Esophagus muscularis mucosa (tissue), 4 donors: ENCODE data around the gene DPYD. TPM values are rescaled to one million over a fixed set of nuclear protein-coding genes. Genes with fewer than 3 reads are reported as not detected.

Source experiments
- DNase-seq: peaks from one replicate; pipeline ENCODE4 v3.0.0-alpha.2; 2017; ENCODE audit errors: extremely low spot score
- H3K27ac ChIP-seq, 4 donors: fragments of 200-600 bp; sonication (generic); replicated peaks in 1 of 4; 1 replicate in 3 of 4; 2 replicates in 1 of 4; pipeline ENCODE4 v1.5.1; 2016 to 2019; ENCODE audit warnings: mild to moderate bottlenecking in 1 of 4
- H3K27me3 ChIP-seq, 4 donors: fragments of 200-600 bp; sonication (generic); one replicate each; pipeline versions ENCODE4 v1.5.1 to v1.6.0; 2016 to 2019
- H3K36me3 ChIP-seq, 4 donors: fragments of 200-600 bp; sonication (generic); one replicate each; pipeline ENCODE4 v1.5.1; 2016 to 2019
- H3K4me1 ChIP-seq, 4 donors: fragments of 200-600 bp; sonication (generic); one replicate each; pipeline ENCODE4 v1.5.1; 2016 to 2019
- H3K4me3 ChIP-seq, 4 donors: fragments of 200-600 bp; sonication (generic); 1 replicate in 2 of 4; 2 replicates in 2 of 4; pipeline ENCODE4 v1.5.1; 2016 to 2019; ENCODE audit warnings: mild to moderate bottlenecking in 4 of 4, moderate library complexity in 1 of 4
- H3K9me3 ChIP-seq, 4 donors: fragments of 200-600 bp; sonication (generic); 1 replicate in 3 of 4; 2 replicates in 1 of 4; pipeline ENCODE4 v1.5.1; 2016 to 2019
- CTCF ChIP-seq, 3 experiments: fragments of 200-600 bp in 2 of 3; fragments of 450-650 bp in 1 of 3; sonication (generic) in 2 of 3; IDR thresholded peaks; one replicate each; pipeline ENCODE4 v1.5.1; 2017 to 2019; ENCODE audit warnings: antibody characterized with exemption in 3 of 3, mild to moderate bottlenecking in 2 of 3, moderate library complexity in 1 of 3
- EP300 ChIP-seq: sonication (generic); formaldehyde crosslinking; IDR thresholded peaks from one replicate; pipeline ENCODE4 v1.6.1; 2017; ENCODE audit warnings: antibody characterized with exemption
- POLR2A ChIP-seq: fragments of 450-650 bp; IDR thresholded peaks from one replicate; pipeline ENCODE4 v1.6.1; 2017; ENCODE audit warnings: antibody characterized with exemption, moderate library complexity, mild to moderate bottlenecking, low read depth
- POLR2AphosphoS5 ChIP-seq, 2 donors: sonication (generic); formaldehyde crosslinking; IDR thresholded peaks; one replicate each; pipeline ENCODE4 v1.6.1; 2017; ENCODE audit warnings: antibody characterized with exemption in 2 of 2
- WGBS: methylation state at CpG from one replicate; pipeline ENCODE4 v1.1.5; 2018; 5-methylcytosine and 5-hydroxymethylcytosine counted together
- intact Hi-C: fragments of 100-400 bp; cut with DNase I; formaldehyde crosslinking; loops from one replicate; pipeline ENCODE4 v1.15.1; 2023
- total RNA-seq, 4 donors: library from RNA; depleted of rRNA; stranded (reverse); fragments of >200 nt; gene quantifications; one replicate each; pipeline versions ENCODE4 v1.1.0 to v1.2.1, GENCODE V29; 2016

The DPYD gene
- total RNA-seq, 4 donors from 2014 or later = 31.1 to 36.6 (median 31.7) TPM

GRCh38 chr1:97082160-97082848 is 838.5 kb downstream of the DPYD start:
- no peak for DNase-seq
- Histone ChIP-seq H3K27me3 (no peaks in the 10 kb centered on the region), H3K9me3 (no peaks in the 10 kb centered on the region), H3K27ac (no peak overlapping the region), H3K4me1 (no peaks in the 10 kb centered on the region), H3K36me3 (peaks cover 0 to 6% (median 0%) of the 10 kb centered on the region in 4 donors), H3K4me3 (no peak overlapping the region)
- intact Hi-C loops = no loop called here
- TF ChIP-seq CTCF (IDR thresholded peaks at IDR 0.05) (no peak), POLR2A (no peak), EP300 (no peak), POLR2AphosphoS5 (IDR thresholded peaks at IDR 0.05) (no peak)
- WGBS = 56% methylated on average over 4 of the region's 4 CpGs

GRCh38 chr1:97078872-97079271 is 842.0 kb downstream of the DPYD start:
- 89% methylated on average over 6 of the region's 6 CpGs for WGBS
- TF ChIP-seq POLR2A (no peak), CTCF (IDR thresholded peaks at IDR 0.05) (no peak), POLR2AphosphoS5 (IDR thresholded peaks at IDR 0.05) (no peak), EP300 (no peak)

GRCh38 chr1:97077221-97077620 is 843.6 kb downstream of the DPYD start:
- Histone ChIP-seq H3K4me3 (no peak overlapping the region), H3K4me1 (no peaks in the 10 kb centered on the region), H3K9me3 (no peaks in the 10 kb centered on the region), H3K27ac (no peak overlapping the region), H3K36me3 (peaks cover 0 to 5% (median 2%) of the 10 kb centered on the region in 4 donors), H3K27me3 (no peaks in the 10 kb centered on the region)
- intact Hi-C loops = no loop called here
- DNase-seq = no peak
- no peak for TF ChIP-seq POLR2A
- TF ChIP-seq EP300 = no peak
- TF ChIP-seq CTCF (IDR thresholded peaks at IDR 0.05) = no peak
- no peak for TF ChIP-seq POLR2AphosphoS5 (IDR thresholded peaks at IDR 0.05)
- WGBS = 68% methylated on average over 2 of the region's 2 CpGs

More at GRCh38 chr1:97078872-97079271, 842.0 kb downstream of the DPYD start:
- H3K4me3 ChIP-seq = no peak overlapping the region
- intact Hi-C loops = no loop called here
- no peak for DNase-seq
- no peaks in the 10 kb centered on the region for H3K9me3 ChIP-seq
- H3K27me3 ChIP-seq = no peaks in the 10 kb centered on the region
- no peaks in the 10 kb centered on the region for H3K4me1 ChIP-seq
- peaks cover 0 to 6% (median 2%) of the 10 kb centered on the region in 4 donors for H3K36me3 ChIP-seq
- no peak overlapping the region for H3K27ac ChIP-seq

GRCh38 chr1:97074771-97075170 is 846.1 kb downstream of the DPYD start:
- H3K27me3 ChIP-seq = no peaks in the 10 kb centered on the region
- H3K4me1 ChIP-seq = no peaks in the 10 kb centered on the region
- no peak for DNase-seq
- TF ChIP-seq POLR2AphosphoS5 (IDR thresholded peaks at IDR 0.05) (no peak), POLR2A (no peak), CTCF (IDR thresholded peaks at IDR 0.05) (no peak), EP300 (no peak)
- no peaks in the 10 kb centered on the region for H3K9me3 ChIP-seq
- no peak overlapping the region for H3K27ac ChIP-seq
- intact Hi-C loops = no loop called here
- H3K36me3 ChIP-seq = peaks cover 0 to 3% (median 0%) of the 10 kb centered on the region in 4 donors
- H3K4me3 ChIP-seq = no peak overlapping the region
- 95% methylated on average over 2 of the region's 2 CpGs for WGBS

- 73% methylated on average over 2 of the region's 2 CpGs for WGBS
- H3K27ac ChIP-seq = no peak overlapping the region
- no peak overlapping the region for H3K4me3 ChIP-seq
- no peaks in the 10 kb centered on the region for H3K9me3 ChIP-seq
- no peaks in the 10 kb centered on the region for H3K27me3 ChIP-seq
- intact Hi-C loops = no loop called here
- no peak for TF ChIP-seq CTCF (IDR thresholded peaks at IDR 0.05)
- no peak for TF ChIP-seq POLR2AphosphoS5 (IDR thresholded peaks at IDR 0.05)
- no peak for TF ChIP-seq EP300
- no peak for TF ChIP-seq POLR2A
- H3K36me3 ChIP-seq = peaks cover 0 to 3% (median 0%) of the 10 kb centered on the region in 4 donors
- no peak for DNase-seq
- no peaks in the 10 kb centered on the region for H3K4me1 ChIP-seq
Observed at GRCh38 chr1:97073936-97074335, 846.9 kb downstream of the DPYD start.
